Erythroblast (primary cell): ENCODE data around the gene TPD52L1.

Experiments
- GATA1 ChIP-seq: IDR thresholded peaks from 2 replicates; pipeline ENCODE4 v1.6.1; 2011; ENCODE audit warnings: low read depth, mild to moderate bottlenecking, control low read depth, low read length, moderate library complexity
- POLR2A ChIP-seq: IDR thresholded peaks from 2 replicates; pipeline ENCODE4 v1.6.1; 2011; ENCODE audit warnings: mild to moderate bottlenecking, low read length

DNA sequence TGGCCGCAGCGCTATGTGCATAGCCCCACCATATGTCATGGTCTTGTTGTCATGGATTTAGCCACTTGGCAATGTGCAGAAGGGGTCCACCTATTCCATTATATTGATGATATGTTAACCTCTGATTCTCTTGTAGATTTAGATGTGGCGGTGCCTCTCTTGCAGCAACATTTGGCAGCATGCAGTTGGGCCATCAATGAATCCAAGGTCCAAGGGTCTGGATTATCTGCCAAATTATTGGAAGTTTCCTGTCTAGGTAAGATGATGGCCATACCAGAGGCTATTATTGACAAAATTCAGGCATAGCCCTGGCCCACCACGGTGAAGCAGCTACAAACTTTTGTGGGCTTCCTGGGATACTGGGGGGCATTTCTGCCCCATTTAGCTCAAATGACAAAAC lies 116.8 kb downstream of the TPD52L1 start:
- TF ChIP-seq POLR2A (no peak), GATA1 (no peak)
